Stomach (tissue), 9 donors: ENCODE data around the gene CFAP65. TPM values are rescaled to one million over a fixed set of nuclear protein-coding genes. Genes with fewer than 3 reads are reported as not detected.

Source experiments
- DNase-seq, 2 donors: peaks; one replicate each; pipeline versions ENCODE4 v3.0.0 to v3.0.0-alpha.2; 2013 to 2019
- H3K27ac ChIP-seq, 5 donors: fragments of 200-600 bp in 4 of 5; sonication (generic) in 4 of 5; one replicate each; pipeline ENCODE4 v1.5.1; 2013 to 2019; ENCODE audit warnings: mild to moderate bottlenecking in 1 of 5, moderate library complexity in 1 of 5
- H3K27me3 ChIP-seq, 3 donors: fragments of 200-600 bp; sonication (generic); one replicate each; pipeline ENCODE4 v1.5.1; 2017 to 2019; ENCODE audit warnings: mixed run types in 1 of 3
- H3K36me3 ChIP-seq, 4 donors: fragments of 200-600 bp; sonication (generic); 1 replicate in 3 of 4; 2 replicates in 1 of 4; pipeline ENCODE4 v1.5.1; 2016 to 2019
- H3K4me1 ChIP-seq, 4 donors: fragments of 200-600 bp; sonication (generic); one replicate each; pipeline ENCODE4 v1.5.1; 2016 to 2019
- H3K4me3 ChIP-seq, 4 donors: fragments of 200-600 bp; sonication (generic) in 3 of 4; one replicate each; pipeline ENCODE4 v1.5.1; 2016 to 2019; ENCODE audit warnings: mild to moderate bottlenecking in 1 of 4
- H3K9me3 ChIP-seq, 4 donors: fragments of 200-600 bp; sonication (generic); one replicate each; pipeline ENCODE4 v1.5.1; 2016 to 2019
- EP300 ChIP-seq: sonication (generic); formaldehyde crosslinking; IDR thresholded peaks from one replicate; pipeline ENCODE4 v1.6.1; 2017; ENCODE audit warnings: antibody characterized with exemption
- POLR2A ChIP-seq, 4 donors: fragments of 450-650 bp; IDR thresholded peaks; one replicate each; pipeline ENCODE4 v1.6.1; 2016; ENCODE audit warnings: antibody characterized with exemption in 4 of 4, control low read depth in 2 of 4, mild to moderate bottlenecking in 1 of 4, moderate library complexity in 1 of 4
- POLR2AphosphoS5 ChIP-seq, 3 donors: sonication (generic); formaldehyde crosslinking; IDR thresholded peaks; one replicate each; pipeline ENCODE4 v1.6.1; 2016; ENCODE audit warnings: antibody characterized with exemption in 3 of 3
- WGBS, 5 donors: extraction: QIAGEN DNeasy Blood & Tissue Kit in 3 of 5; methylation state at CpG; one replicate each; pipeline versions ENCODE4 v1.1.5 to v1.1.7; 2013 to 2018; 5-methylcytosine and 5-hydroxymethylcytosine counted together
- intact Hi-C: fragments of 100-400 bp; cut with DNase I; formaldehyde crosslinking; loops from one replicate; pipeline ENCODE4 v1.15.1; 2023; ENCODE audit warnings: low total_unique reads
- polyA plus RNA-seq, 3 donors: library from polyadenylated mRNA; stranded (reverse); fragments of 200-250 nt; gene quantifications; one replicate each; pipeline ENCODE4 v1.2.3, GENCODE V29; 2013
- total RNA-seq, 5 donors: library from RNA; depleted of rRNA; stranded (reverse); fragments of >200 nt; gene quantifications; one replicate each; pipeline versions ENCODE4 v1.1.0 to v1.2.3, GENCODE V29; 2014 to 2016
- TF ChIP-seq, protein P1 (sequence below), 7 experiments: fragments of 450-650 bp in 4 of 7; fragments of 200-600 bp in 3 of 7; sonication (generic) in 3 of 7; IDR thresholded peaks; one replicate each; pipeline ENCODE4 v1.5.1; 2016 to 2019; ENCODE audit warnings: antibody characterized with exemption in 7 of 7, control low read depth in 2 of 7, mild to moderate bottlenecking in 1 of 7
- donor health status: healthy with polysubstance abuse.
- donor health status: Bipolar disorder and iron deficiency.
- donor health status: healthy.

CFAP65 gene
- total and polyA plus RNA-seq, 8 donors = 0.10 to 2.6 TPM; not detected in 6

GRCh38 chr2:219065484-219065883 lies 24.2 kb upstream of the CFAP65 start:
- peaks cover 5 to 38% (median 9%) of the 10 kb centered on the region in 3 donors for H3K27me3 ChIP-seq
- H3K36me3 ChIP-seq = no peaks in the 10 kb centered on the region
- TF ChIP-seq POLR2A (IDR thresholded peaks at IDR 0.05) = no peak
- intact Hi-C loops = loop anchor here (10.0 kb wide), 1 partner anchor 49 kb away; no protein-coding TSS in a partner anchor
- H3K27ac ChIP-seq = no peak overlapping the region
- no peaks in the 10 kb centered on the region for H3K9me3 ChIP-seq
- H3K4me3 ChIP-seq = no peak overlapping the region
- peaks cover 9 to 12% (median 9%) of the 10 kb centered on the region in 4 donors for H3K4me1 ChIP-seq
- WGBS, 5 donors = 27 to 72% (median 34%) methylated on average over 1 of the region's 1 CpG
- no peak for DNase-seq

DNA sequence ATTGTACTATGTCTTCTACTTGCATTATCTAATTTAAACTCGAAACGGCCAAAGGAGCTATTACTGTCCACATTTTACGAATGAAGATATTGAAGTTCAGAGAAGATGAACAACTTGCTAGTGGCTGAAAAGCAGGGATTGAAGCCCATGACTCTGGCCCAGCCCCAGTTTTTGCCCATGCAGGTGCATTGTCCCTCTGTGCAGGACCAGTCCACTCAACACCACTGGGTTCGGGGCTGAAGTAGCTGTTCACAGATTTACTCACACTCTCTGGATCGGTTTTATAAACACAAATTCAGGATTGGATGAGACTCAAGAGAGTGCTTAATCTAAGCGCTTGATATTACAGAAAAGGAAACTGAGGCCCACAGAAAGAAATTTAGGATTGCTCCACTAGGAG lies 20.8 kb upstream of the CFAP65 start:
- H3K9me3 ChIP-seq = no peaks in the 10 kb centered on the region
- peaks cover 15 to 72% (median 41%) of the 10 kb centered on the region in 3 donors for H3K27me3 ChIP-seq
- no peak for DNase-seq
- WGBS, 5 donors = 72 to 83% (median 79%) methylated on average over 6 of the region's 6 CpGs
- intact Hi-C loops = loop anchor here (10.0 kb wide), 1 partner anchor 53 kb away; no protein-coding TSS in a partner anchor
- H3K36me3 ChIP-seq = no peaks in the 10 kb centered on the region
- no peak overlapping the region for H3K4me3 ChIP-seq
- H3K4me1 ChIP-seq = peaks cover 41 to 46% (median 43%) of the 10 kb centered on the region in 4 donors
- no peak for TF ChIP-seq POLR2A (IDR thresholded peaks at IDR 0.05)
- TF ChIP-seq POLR2AphosphoS5 (IDR thresholded peaks at IDR 0.05) = no peak
- TF ChIP-seq, protein P1, sequence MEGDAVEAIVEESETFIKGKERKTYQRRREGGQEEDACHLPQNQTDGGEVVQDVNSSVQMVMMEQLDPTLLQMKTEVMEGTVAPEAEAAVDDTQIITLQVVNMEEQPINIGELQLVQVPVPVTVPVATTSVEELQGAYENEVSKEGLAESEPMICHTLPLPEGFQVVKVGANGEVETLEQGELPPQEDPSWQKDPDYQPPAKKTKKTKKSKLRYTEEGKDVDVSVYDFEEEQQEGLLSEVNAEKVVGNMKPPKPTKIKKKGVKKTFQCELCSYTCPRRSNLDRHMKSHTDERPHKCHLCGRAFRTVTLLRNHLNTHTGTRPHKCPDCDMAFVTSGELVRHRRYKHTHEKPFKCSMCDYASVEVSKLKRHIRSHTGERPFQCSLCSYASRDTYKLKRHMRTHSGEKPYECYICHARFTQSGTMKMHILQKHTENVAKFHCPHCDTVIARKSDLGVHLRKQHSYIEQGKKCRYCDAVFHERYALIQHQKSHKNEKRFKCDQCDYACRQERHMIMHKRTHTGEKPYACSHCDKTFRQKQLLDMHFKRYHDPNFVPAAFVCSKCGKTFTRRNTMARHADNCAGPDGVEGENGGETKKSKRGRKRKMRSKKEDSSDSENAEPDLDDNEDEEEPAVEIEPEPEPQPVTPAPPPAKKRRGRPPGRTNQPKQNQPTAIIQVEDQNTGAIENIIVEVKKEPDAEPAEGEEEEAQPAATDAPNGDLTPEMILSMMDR (IDR thresholded peaks at IDR 0.05) = no peak
- no peak for TF ChIP-seq EP300
- no peak overlapping the region for H3K27ac ChIP-seq

GRCh38 chr2:219060821-219061791 lies 19.8 kb upstream of the CFAP65 start, which contains the start of gene IHH:
Gene IHH (minus strand): TSS chr2:219060921. CDS start chr2:219060467, 454 bp downstream.
- intact Hi-C loops = loop anchor here (10.0 kb wide), 1 partner anchor 54 kb away; no protein-coding TSS in a partner anchor
- H3K36me3 ChIP-seq = peaks cover 0 to 5% (median 0%) of the 10 kb centered on the region in 4 donors
- WGBS, 5 donors = 1 to 6% (median 2%) methylated on average over 51 to 76 of the region's 76 CpGs
- TF ChIP-seq POLR2AphosphoS5 (IDR thresholded peaks at IDR 0.05) = peak in 2 of 3 donors; percentile 71 to 75
- TF ChIP-seq, protein P1 (IDR thresholded peaks at IDR 0.05) = no peak
- H3K4me3 ChIP-seq = peak within 1 kb of the TSS; percentile 46 to 61 (median 56)
- H3K4me1 ChIP-seq = peaks cover 41 to 53% (median 52%) of the 10 kb centered on the region in 4 donors
- peaks cover 15 to 82% (median 47%) of the 10 kb centered on the region in 3 donors for H3K27me3 ChIP-seq
- peak within 1 kb of the TSS; percentile 69 to 85 (median 73) for H3K27ac ChIP-seq
- no peaks in the 10 kb centered on the region for H3K9me3 ChIP-seq
- DNase-seq = peak; percentile 79 to 91

DNA sequence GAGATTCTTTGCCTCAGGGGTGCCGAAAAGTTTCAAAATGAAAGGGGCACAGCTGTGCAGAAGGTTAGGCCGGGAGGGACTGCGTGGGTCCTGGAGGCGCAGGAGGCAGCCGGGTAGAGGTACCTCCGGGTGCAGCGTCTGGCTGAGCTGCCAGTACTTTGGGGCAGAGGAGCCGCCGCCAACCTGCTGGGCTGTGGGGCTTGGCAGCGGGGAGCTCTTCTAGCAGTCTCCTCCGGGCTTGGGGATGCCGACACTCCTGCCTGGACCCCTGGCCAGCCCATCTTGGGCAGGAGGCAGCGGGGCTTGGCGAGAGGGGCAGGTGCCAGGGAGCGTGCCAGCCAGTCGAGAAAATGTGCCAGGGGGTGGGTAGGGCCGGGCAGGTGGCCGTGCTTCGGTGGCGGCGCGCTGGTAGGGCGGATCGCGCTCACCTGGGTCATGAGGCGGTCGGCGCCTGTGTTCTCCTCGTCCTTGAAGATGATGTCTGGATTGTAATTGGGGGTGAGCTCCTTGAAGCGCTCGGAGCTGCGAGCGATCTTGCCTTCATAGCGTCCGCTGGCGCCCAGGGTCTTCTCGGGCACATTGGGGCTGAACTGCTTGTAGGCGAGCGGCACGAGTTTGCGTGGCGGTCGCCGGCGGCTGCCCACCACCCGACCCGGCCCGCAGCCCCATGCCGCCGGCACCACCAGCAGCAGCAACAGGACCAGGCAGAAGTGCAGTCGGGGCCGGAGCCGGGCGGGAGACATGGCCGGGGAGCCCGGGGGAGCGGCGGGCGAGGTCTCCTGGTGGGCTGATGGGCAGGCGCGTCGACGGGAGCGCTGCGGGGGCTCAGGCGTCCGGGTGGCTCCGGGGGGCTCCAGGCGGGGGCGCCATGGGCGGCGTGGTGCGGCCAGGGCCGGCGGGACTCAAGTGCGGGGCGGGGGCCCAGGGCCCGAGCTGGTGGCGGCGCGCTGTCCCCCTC lies 18.7 kb upstream of the CFAP65 start:
- Histone ChIP-seq H3K4me1 (peaks cover 41 to 55% (median 53%) of the 10 kb centered on the region in 4 donors), H3K9me3 (no peaks in the 10 kb centered on the region), H3K27ac (peak overlapping the region; percentile 69 to 85 (median 73)), H3K36me3 (peaks cover 0 to 16% (median 7%) of the 10 kb centered on the region in 4 donors), H3K4me3 (peak overlapping the region; percentile 46 to 61 (median 56)), H3K27me3 (peaks cover 15 to 93% (median 52%) of the 10 kb centered on the region in 3 donors)
- WGBS, 5 donors = 2 to 10% (median 2%) methylated on average over 16 to 81 of the region's 81 CpGs
- DNase-seq = peak in 1 of 2 donors; percentile 51
- intact Hi-C loops = loop anchor here (5.0 to 10.0 kb wide), 2 partner anchors 55 to 97 kb away; no protein-coding TSS in a partner anchor
- TF ChIP-seq EP300 (no peak), POLR2A (IDR thresholded peaks at IDR 0.05) (no peak), POLR2AphosphoS5 (IDR thresholded peaks at IDR 0.05) (no peak)
- TF ChIP-seq, protein P1 (IDR thresholded peaks at IDR 0.05) = no peak
